HepG2 (cell line): ENCODE measurements around the gene RANBP3. TPM values are rescaled to one million over a fixed set of nuclear protein-coding genes. Genes with fewer than 3 reads are reported as not detected.
A peak's percentile ranks its signal among the peaks of the same experiment; 100 is the strongest.

Source experiments
- ATAC-seq: fragments of 200-7000 bp; cut with Tn5 transposase; 3 replicates; pipeline ENCODE4 v1.9.1; 2020; ENCODE audit warnings: mild to moderate bottlenecking, moderate library complexity
- BruUV-seq: library from RNA; stranded (reverse); fragments of 400-500 nt; replicated peaks from 2 replicates; lab custom pipeline; 2021; lab: Mats Ljungman, UMichigan
- CTCF ChIA-PET: fragments of 300-600 bp; formaldehyde crosslinking; extraction: SDS; loops from one replicate; lab custom pipeline; 2021; ENCODE audit warnings: low total read pairs, inconsistent platforms, low intra/inter-chr PET ratio; lab: Yijun Ruan, JAX
- POLR2A ChIA-PET: fragments of 350-600 bp; sonication (Branson Sonifier 250); formaldehyde crosslinking; loops from one replicate; lab custom pipeline; 2020; ENCODE audit warnings: antibody characterized with exemption, inconsistent platforms; lab: Yijun Ruan, JAX
- DNase-seq: peaks from one replicate; pipeline ENCODE4 v3.0.0-alpha.2; 2015; ENCODE audit warnings: low spot score
- FAIRE-seq: peaks from 3 replicates; lab custom pipeline; 2011; peaks lifted over from hg19 to GRCh38; lab: Jason Lieb, UNC
- H2AFZ ChIP-seq: one replicate; pipeline ENCODE4 v1.6.1; 2011; ENCODE audit warnings: low read length, inconsistent platforms
- H3K27ac ChIP-seq: fragments of 300-600 bp; 3 replicates; pipeline ENCODE4 v1.8.0; 2011; ENCODE audit warnings: mixed run types, mild to moderate bottlenecking, mixed read lengths, low read length, inconsistent platforms; ENCODE audit not compliant: insufficient read depth; ENCODE audit errors: extremely low read length
- H3K27me3 ChIP-seq, 2 experiments: fragments of 200-600 bp in 1 of 2; 2 replicates in 1 of 2; 3 replicates in 1 of 2; pipeline versions ENCODE4 v1.6.0 to v1.8.0; 2011; ENCODE audit warnings: low read length in 2 of 2, mild to moderate bottlenecking in 2 of 2, moderate library complexity in 2 of 2, inconsistent platforms in 1 of 2; ENCODE audit not compliant: insufficient read depth in 2 of 2, control insufficient read depth in 1 of 2
- H3K36me3 ChIP-seq, 2 experiments: fragments of 200-600 bp in 1 of 2; replicated peaks in 1 of 2; 2 replicates in 1 of 2; 3 replicates in 1 of 2; pipeline versions ENCODE4 v1.5.1 to v1.8.0; 2011; ENCODE audit warnings: low read length in 2 of 2, inconsistent platforms in 1 of 2; ENCODE audit not compliant: insufficient read depth in 2 of 2, control insufficient read depth in 1 of 2
- H3K4me1 ChIP-seq: 2 replicates; pipeline ENCODE4 v1.5.1; 2012; ENCODE audit warnings: low read length, inconsistent platforms; ENCODE audit not compliant: insufficient read depth
- H3K4me2 ChIP-seq: 2 replicates; pipeline ENCODE4 v1.6.0; 2011; ENCODE audit warnings: low read depth, low read length, inconsistent platforms
- H3K4me3 ChIP-seq, 3 experiments: fragments of 200-600 bp in 1 of 3; sonication (generic), shearing (Covaris generic) in 1 of 3; replicated peaks in 1 of 3; 2 replicates each; pipeline ENCODE4 v1.5.1; 2011 to 2016; ENCODE audit warnings: low read length in 3 of 3, inconsistent platforms in 2 of 3, low read depth in 2 of 3, mild to moderate bottlenecking in 2 of 3, control low read depth in 1 of 3, mixed read lengths in 1 of 3; ENCODE audit not compliant: insufficient read depth in 1 of 3
- H3K79me2 ChIP-seq: one replicate; pipeline ENCODE4 v1.6.1; 2011; ENCODE audit warnings: low read length, inconsistent platforms; ENCODE audit not compliant: insufficient read depth
- H3K9ac ChIP-seq: 2 replicates; pipeline ENCODE4 v1.6.0; 2011; ENCODE audit warnings: mild to moderate bottlenecking, low read depth, low read length, inconsistent platforms; ENCODE audit not compliant: insufficient read depth
- H3K9me3 ChIP-seq: 2 replicates; pipeline ENCODE4 v1.5.1; 2012; ENCODE audit warnings: mild to moderate bottlenecking, low read length
- H4K20me1 ChIP-seq: 2 replicates; pipeline ENCODE4 v1.6.0; 2011; ENCODE audit warnings: inconsistent platforms, mild to moderate bottlenecking, low read length, moderate library complexity; ENCODE audit not compliant: insufficient read depth
- BRCA1 ChIP-seq: sonication (generic); formaldehyde crosslinking; IDR thresholded peaks from 2 replicates; pipeline ENCODE4 v1.4.0; 2020; ENCODE audit warnings: missing genetic modification reagents
- HBP1 ChIP-seq: IDR thresholded peaks from 2 replicates; pipeline ENCODE4 v1.6.1; 2016; ENCODE audit warnings: low read depth, control low read depth
- HMG20A ChIP-seq: IDR thresholded peaks from 2 replicates; pipeline ENCODE4 v1.6.1; 2016; ENCODE audit warnings: borderline replicate concordance
- KLF11 ChIP-seq: IDR thresholded peaks from 2 replicates; pipeline ENCODE4 v1.6.1; 2016; ENCODE audit warnings: missing compliant biosample characterization
- MED13 ChIP-seq: sonication (generic); formaldehyde crosslinking; IDR thresholded peaks from 2 replicates; pipeline ENCODE4 v1.5.0; 2020; ENCODE audit warnings: missing genetic modification reagents
- RCOR2 ChIP-seq: IDR thresholded peaks from 2 replicates; pipeline ENCODE4 v1.6.1; 2016; ENCODE audit warnings: missing biosample characterization, missing genetic modification reagents
- SRSF4 ChIP-seq: fragments of 200-400 bp; formaldehyde crosslinking; IDR thresholded peaks from one replicate; pipeline ENCODE4 v1.6.1; 2018; ENCODE audit warnings: mild to moderate bottlenecking, low read depth, low read length, moderate library complexity; ENCODE audit not compliant: poor library complexity, severe bottlenecking
- ZNF230 ChIP-seq: sonication (generic); formaldehyde crosslinking; IDR thresholded peaks from 2 replicates; pipeline ENCODE4 v1.4.0; 2020; ENCODE audit warnings: mild to moderate bottlenecking, missing genetic modification reagents
- ZNF354B ChIP-seq: sonication (generic); formaldehyde crosslinking; IDR thresholded peaks from 2 replicates; pipeline ENCODE4 v1.8.0; 2022; ENCODE audit warnings: mild to moderate bottlenecking, missing genetic modification reagents
- ZNF503 ChIP-seq: sonication (generic); formaldehyde crosslinking; IDR thresholded peaks from 2 replicates; pipeline ENCODE4 v1.4.0; 2020; ENCODE audit warnings: missing genetic modification reagents
- ZNF672 ChIP-seq: sonication (generic); formaldehyde crosslinking; IDR thresholded peaks from 2 replicates; pipeline ENCODE4 v1.8.1; 2022; ENCODE audit warnings: missing genetic modification reagents
- ZNF678 ChIP-seq: sonication (generic); formaldehyde crosslinking; IDR thresholded peaks from 2 replicates; pipeline ENCODE4 v1.4.0; 2020; ENCODE audit warnings: mild to moderate bottlenecking, missing genetic modification reagents
- WGBS: methylation state at CpG from one replicate; pipeline ENCODE4 v1.1.6; 2017; ENCODE audit warnings: low lambda C conversion rate; 5-methylcytosine and 5-hydroxymethylcytosine counted together
- in situ Hi-C: cut with HindIII; loops from 2 replicates; pipeline ENCODE4 v1.10.0; 2017; ENCODE audit warnings: low pct_unique_long_range_greater_than_20kb; ENCODE audit not compliant: extremely low pct_ligation_motif_present
- intact Hi-C: fragments of 100-400 bp; cut with micrococcal nuclease; formaldehyde crosslinking; loops from one replicate; pipeline ENCODE4 v1.10.0; 2022; ENCODE audit not compliant: unreplicated experiment
- polyA plus RNA-seq, 8 experiments: library from polyadenylated mRNA; depleted of rRNA in 3 of 8; stranded (reverse) in 7 of 8; unstranded in 1 of 8; fragments of >200 nt; fragmentation: Illumina TruSeq in 4 of 8; extraction: Trizol in 4 of 8; gene quantifications; 2 replicates each; pipeline versions ENCODE4 v1.2.1 to v1.2.3, GENCODE V29; 2011 to 2016; ENCODE audit warnings: low read depth in 4 of 8, missing spikeins in 1 of 8, mixed read lengths in 1 of 8; ENCODE audit not compliant: insufficient read depth in 1 of 8
- total RNA-seq, 5 experiments: library from RNA; depleted of rRNA; stranded (reverse); fragments of >200 nt; fragmentation: Illumina TruSeq; extraction: Trizol; gene quantifications; 2 replicates each; pipeline ENCODE4 v1.2.3, GENCODE V29; 2016; ENCODE audit warnings: low read depth in 1 of 5
- TF ChIP-seq, protein P1 (sequence below): fragments of 450-650 bp; IDR thresholded peaks from 2 replicates; pipeline ENCODE4 v1.6.1; 2016
- TF ChIP-seq, protein P2 (sequence below): IDR thresholded peaks from 2 replicates; pipeline ENCODE4 v1.6.1; 2016; ENCODE audit warnings: low read depth, borderline replicate concordance
- TF ChIP-seq, protein P3 (sequence below): sonication (generic); formaldehyde crosslinking; IDR thresholded peaks from 2 replicates; pipeline ENCODE4 v1.8.0; 2022; ENCODE audit warnings: mild to moderate bottlenecking, missing genetic modification reagents, moderate library complexity

RANBP3 gene
- total and polyA plus RNA-seq, 2 of the 13 experiments (the other 11 are each of a cell fraction or from before 2014, with no cell fraction given), result 39.5 to 149 TPM

- Histone ChIP-seq H3K9ac (peak overlapping the region; percentile 73), H4K20me1 (0 out of 2 replicates have a peak, but pooled peaks cover 5% of the 10 kb centered on the region), H3K27me3 (no peaks in the 10 kb centered on the region), H2AFZ (no peak overlapping the region), H3K4me3 (peak overlapping the region; percentile 19 to 68 (median 41); a peak in 5 of 6 replicates), H3K27ac (peak overlapping the region; percentile 95), H3K36me3 (peaks cover 8 to 21% of the 10 kb centered on the region in 2 experiments), H3K9me3 (no peaks in the 10 kb centered on the region), H3K4me1 (peaks cover 99% of the 10 kb centered on the region), H3K4me2 (peak overlapping the region; percentile 87), H3K79me2 (peaks cover 93% of the 10 kb centered on the region)
- peak; percentile 81 for FAIRE-seq
- CTCF ChIA-PET, result interaction anchor here (1.6 kb wide), 1 partner anchor 25 kb away, joined by 5 read pairs; no protein-coding TSS in a partner anchor
- WGBS, result 1% methylated on average over 18 of the region's 29 CpGs
- in situ Hi-C loops, result no loop called here
- POLR2A ChIA-PET, result interaction anchor here (1.0 to 2.4 kb wide), 9 partner anchors 10 to 90 kb away, joined by 3 to 30 read pairs (median 8); partner anchors contain the start of genes NDUFA11 and RANBP3
- intact Hi-C loops, result loop anchor here (2.0 kb wide), 1 partner anchor 57 kb away; the partner anchor contains the start of gene VMAC
- DNase-seq, result peak; percentile 98
- peak; percentile 93 for ATAC-seq
- BruUV-seq, result no TSS peak
- TF ChIP-seq ZNF354B (CRISPR knock-in tag) (no peak; the same call in 1 of the 2 replicates), ZNF230 (CRISPR knock-in tag) (0 out of 2 replicates have a peak, but pooled peaks have one; percentile 28), ZNF678 (CRISPR knock-in tag) (no peak), ZNF672 (CRISPR knock-in tag) (no peak), KLF11 (CRISPR knock-in tag) (0 out of 2 replicates have a peak, but pooled peaks have one; percentile 17), HMG20A (CRISPR knock-in tag) (peak; percentile 83; the same call in 1 of the 2 replicates), MED13 (CRISPR knock-in tag) (no peak), ZNF503 (CRISPR knock-in tag) (peak; percentile 70; the same call in 1 of the 2 replicates), SRSF4 (no peak), RCOR2 (0 out of 2 replicates have a peak, but pooled peaks have one; percentile 38), HBP1 (CRISPR knock-in tag) (peak; percentile 88), BRCA1 (CRISPR knock-in tag) (peak; percentile 78; the same call in 1 of the 2 replicates)
- TF ChIP-seq, protein P1, sequence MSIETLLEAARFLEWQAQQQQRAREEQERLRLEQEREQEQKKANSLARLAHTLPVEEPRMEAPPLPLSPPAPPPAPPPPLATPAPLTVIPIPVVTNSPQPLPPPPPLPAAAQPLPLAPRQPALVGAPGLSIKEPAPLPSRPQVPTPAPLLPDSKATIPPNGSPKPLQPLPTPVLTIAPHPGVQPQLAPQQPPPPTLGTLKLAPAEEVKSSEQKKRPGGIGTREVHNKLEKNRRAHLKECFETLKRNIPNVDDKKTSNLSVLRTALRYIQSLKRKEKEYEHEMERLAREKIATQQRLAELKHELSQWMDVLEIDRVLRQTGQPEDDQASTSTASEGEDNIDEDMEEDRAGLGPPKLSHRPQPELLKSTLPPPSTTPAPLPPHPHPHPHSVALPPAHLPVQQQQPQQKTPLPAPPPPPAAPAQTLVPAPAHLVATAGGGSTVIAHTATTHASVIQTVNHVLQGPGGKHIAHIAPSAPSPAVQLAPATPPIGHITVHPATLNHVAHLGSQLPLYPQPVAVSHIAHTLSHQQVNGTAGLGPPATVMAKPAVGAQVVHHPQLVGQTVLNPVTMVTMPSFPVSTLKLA, result peak; percentile 83
- TF ChIP-seq, protein P2, sequence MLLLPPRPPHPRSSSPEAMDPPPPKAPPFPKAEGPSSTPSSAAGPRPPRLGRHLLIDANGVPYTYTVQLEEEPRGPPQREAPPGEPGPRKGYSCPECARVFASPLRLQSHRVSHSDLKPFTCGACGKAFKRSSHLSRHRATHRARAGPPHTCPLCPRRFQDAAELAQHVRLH (CRISPR knock-in tag), result peak; percentile 81
- TF ChIP-seq, protein P3, sequence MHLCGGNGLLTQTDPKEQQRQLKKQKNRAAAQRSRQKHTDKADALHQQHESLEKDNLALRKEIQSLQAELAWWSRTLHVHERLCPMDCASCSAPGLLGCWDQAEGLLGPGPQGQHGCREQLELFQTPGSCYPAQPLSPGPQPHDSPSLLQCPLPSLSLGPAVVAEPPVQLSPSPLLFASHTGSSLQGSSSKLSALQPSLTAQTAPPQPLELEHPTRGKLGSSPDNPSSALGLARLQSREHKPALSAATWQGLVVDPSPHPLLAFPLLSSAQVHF (CRISPR knock-in tag), result peak; percentile 51; the same call in 1 of the 2 replicates
Observed at GRCh38 chr19:5961969-5962945, 15.7 kb downstream of the RANBP3 start.
